NCI-H345 treated with DMSO at 0.1 percent for 48 hours (cell line): ENCODE measurements around the gene SKIDA1.

Experiments
- DNase-seq: peaks from one replicate; lab custom pipeline; 2025; ENCODE audit not compliant: unreplicated experiment; lab: John Stamatoyannopoulos, UW

SKIDA1 gene

GRCh38 chr10:21502348-21502740, 23.1 kb downstream of the SKIDA1 start:
- no peak for DNase-seq

- DNase-seq, result no peak
Measured at GRCh38 chr10:21501731-21502347, 23.6 kb downstream of the SKIDA1 start.

- no peak for DNase-seq
Measured at GRCh38 chr10:21501091-21501490, 24.4 kb downstream of the SKIDA1 start.

GRCh38 chr10:21500578-21500910, 24.9 kb downstream of the SKIDA1 start:
- DNase-seq, result no peak

GRCh38 chr10:21499701-21500577, 25.5 kb downstream of the SKIDA1 start:
- no peak for DNase-seq

- no peak for DNase-seq
Measured at GRCh38 chr10:21498986-21499385, 26.5 kb downstream of the SKIDA1 start.

- no peak for DNase-seq
Measured at GRCh38 chr10:21498377-21498776, 27.1 kb downstream of the SKIDA1 start.

GRCh38 chr10:21497177-21497807, 28.2 kb downstream of the SKIDA1 start:
- DNase-seq, result peak; percentile 38

- no peak for DNase-seq
Measured at GRCh38 chr10:21496343-21497176, 28.9 kb downstream of the SKIDA1 start.

- no peak for DNase-seq
Measured at GRCh38 chr10:21495752-21496342, 29.6 kb downstream of the SKIDA1 start.

- no peak for DNase-seq
Measured at GRCh38 chr10:21495002-21495751, 30.3 kb downstream of the SKIDA1 start.

- no peak for DNase-seq
Measured at GRCh38 chr10:21494191-21495001, 31.1 kb downstream of the SKIDA1 start.

- DNase-seq, result no peak
Measured at GRCh38 chr10:21493784-21494183, 31.7 kb downstream of the SKIDA1 start.

- DNase-seq, result no peak
Measured at GRCh38 chr10:21492421-21492820, 33.1 kb downstream of the SKIDA1 start.

GRCh38 chr10:21490711-21491105, 34.8 kb downstream of the SKIDA1 start:
- DNase-seq, result no peak

GRCh38 chr10:21490028-21490710, 35.3 kb downstream of the SKIDA1 start:
- DNase-seq, result no peak

GRCh38 chr10:21488957-21489446, 36.5 kb downstream of the SKIDA1 start:
- no peak for DNase-seq

GRCh38 chr10:21488246-21488956, 37.1 kb downstream of the SKIDA1 start:
- DNase-seq, result no peak
